Dedifferentiated amniotic fluid mesenchymal stem cell (primary cell): ENCODE data around the gene COL4A2.

Source experiments
- DNase-seq: peaks from one replicate; pipeline ENCODE4 v3.0.0-alpha.2; 2016; ENCODE audit errors: extremely low spot score

COL4A2 gene

DNA sequence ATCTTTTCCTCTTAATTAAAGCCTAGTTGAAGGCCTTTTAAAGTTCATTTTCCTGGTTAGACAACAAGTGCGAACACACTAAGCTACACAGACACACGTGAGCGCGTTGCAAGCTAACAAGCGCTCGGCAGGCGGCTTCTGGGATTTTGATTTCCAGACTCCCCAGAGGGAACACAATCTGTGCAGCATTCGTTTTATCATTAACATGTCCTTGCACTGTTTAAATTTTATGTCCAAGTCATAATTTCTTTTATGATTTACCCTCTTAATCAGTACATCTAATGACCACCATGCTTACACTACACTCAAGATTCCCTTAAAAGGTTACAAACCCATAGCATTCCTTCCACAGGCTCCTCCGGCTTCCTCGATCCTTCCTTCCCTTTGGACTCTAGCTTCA, 16.9 kb upstream of the COL4A2 start:
- no peak for DNase-seq

DNA sequence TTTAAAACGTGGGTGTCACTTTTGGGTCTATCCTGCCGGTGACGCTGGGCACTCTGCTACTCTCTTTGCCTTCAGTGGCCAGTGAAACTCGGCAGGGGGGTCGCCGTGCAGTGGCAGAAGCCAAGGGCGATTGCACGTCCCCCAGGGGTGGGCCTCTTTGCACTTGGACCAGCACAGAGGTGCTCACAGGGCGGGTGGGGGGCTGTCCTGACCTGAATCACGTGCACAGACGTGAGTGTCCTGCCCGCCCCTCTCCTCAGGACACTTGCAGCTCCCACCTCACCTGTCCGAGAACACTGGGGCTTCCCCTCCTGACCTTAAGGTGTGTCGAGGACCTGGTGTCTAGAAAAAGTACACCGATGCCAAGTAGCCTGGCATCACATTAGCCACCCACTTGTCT, 16.3 kb upstream of the COL4A2 start:
- DNase-seq: no peak

DNA sequence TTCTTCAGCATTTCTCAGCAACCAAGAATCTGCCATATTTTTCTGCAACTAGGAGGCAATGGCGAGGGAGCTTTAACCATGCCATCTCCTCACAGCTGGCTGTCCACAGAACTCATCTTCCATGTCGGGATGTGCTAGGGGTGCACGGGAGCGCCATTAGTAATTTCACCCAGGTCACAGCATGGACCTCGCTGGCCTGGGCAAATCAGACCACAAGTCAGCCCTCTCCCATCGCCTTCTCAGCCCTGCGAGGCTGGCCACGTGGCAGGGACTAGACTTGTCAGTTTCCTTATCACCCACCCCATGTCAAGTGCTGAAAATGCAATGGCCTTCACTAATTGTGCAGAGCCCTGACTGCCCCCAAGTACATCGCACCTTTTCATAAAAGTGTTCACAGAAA, 15.8 kb upstream of the COL4A2 start:
- DNase-seq: no peak

DNA sequence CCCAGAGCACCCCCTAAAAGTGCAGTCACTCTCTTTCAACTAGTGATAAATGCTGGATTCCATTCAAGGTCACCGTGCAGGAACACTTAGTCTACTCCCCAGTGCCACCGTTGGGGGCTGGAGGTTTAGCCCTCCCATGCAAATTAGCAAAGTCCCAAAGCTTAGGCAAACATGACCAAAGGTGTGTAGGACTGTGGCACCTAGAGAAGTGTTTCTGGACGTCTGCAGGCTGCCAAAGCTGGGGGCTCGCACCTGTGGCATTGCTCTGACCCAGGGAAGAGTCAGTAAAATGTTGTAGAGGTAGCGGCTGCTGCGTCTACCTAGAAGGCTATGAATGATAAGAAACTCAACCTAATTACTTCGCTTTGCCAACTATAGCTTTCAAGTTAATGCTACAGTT, 14.0 kb upstream of the COL4A2 start:
- no peak for DNase-seq

DNA sequence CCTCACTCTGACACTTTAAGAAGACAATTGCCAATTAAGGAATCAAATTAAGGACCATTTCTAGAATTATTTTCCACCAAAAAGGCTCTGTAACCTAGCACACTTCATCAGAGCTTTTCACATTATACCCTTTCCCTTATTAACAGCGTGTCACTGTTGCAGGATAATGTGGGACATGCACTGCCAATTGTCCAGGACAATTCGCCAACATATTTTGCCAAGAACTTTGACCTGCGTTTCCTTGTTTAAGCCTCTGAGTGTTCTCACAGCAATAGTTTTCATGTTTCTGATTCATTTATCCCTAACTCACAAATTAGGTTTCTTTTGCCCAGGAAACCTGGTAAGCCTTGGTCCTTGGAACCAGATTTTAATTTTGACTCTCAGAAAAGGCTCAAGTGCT, 13.4 kb upstream of the COL4A2 start:
- DNase-seq: no peak

DNA sequence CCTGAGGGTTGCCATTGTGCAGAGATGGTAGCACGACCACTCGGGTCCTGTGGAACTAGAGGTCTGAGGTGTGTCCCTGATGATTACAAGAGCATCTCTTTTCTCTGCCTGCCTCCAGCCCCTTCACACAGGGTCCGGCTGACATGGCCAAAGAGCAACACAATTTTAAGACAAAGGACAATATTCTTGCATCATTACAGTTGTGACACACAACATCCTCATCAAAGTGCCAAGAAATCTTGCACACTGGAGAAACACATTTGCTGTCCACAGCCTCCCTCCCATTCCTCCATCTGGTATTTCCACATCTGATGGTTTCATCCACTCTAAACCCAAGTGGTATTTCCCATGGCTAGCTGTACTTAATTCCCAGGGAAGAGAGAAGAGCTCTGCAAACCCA, 12.9 kb upstream of the COL4A2 start:
- no peak for DNase-seq

DNA sequence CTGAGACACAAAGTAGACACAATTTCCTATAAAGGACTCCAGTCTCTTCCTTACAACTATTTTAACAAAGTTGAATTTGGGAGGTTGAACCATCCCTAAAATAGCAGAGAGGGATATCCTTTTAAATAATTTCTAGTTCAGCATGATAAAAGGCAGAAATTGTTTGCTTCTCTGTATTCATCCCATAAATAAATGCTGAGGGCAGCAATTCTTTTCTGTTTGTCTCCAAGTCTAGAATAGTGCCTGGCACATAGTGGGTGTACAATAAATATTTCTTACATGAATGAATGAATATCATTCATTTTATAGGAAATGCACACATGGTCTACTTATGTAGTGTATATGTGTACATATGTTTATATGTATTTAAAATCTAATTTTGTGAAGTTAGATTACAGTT, 12.5 kb upstream of the COL4A2 start:
- DNase-seq: no peak

DNA sequence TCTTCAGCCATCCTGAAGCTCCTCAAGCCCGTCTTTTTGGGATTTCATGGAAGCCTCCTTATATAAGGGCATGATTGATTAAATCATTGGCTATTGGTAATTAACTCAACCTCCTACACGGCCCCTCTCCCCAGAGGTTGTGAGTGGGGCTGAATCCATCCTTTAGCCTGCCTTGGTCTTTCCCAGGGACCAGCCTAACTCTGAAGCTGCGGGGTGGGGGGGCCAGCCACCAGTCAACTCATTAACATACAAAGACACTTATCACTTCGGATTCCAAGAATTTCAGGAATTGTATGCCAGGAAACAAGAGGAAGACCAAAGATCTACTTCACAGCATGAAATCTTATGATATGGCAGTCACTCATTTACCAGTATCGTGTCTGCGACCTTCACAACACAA, 10.1 kb upstream of the COL4A2 start:
- no peak for DNase-seq

DNA sequence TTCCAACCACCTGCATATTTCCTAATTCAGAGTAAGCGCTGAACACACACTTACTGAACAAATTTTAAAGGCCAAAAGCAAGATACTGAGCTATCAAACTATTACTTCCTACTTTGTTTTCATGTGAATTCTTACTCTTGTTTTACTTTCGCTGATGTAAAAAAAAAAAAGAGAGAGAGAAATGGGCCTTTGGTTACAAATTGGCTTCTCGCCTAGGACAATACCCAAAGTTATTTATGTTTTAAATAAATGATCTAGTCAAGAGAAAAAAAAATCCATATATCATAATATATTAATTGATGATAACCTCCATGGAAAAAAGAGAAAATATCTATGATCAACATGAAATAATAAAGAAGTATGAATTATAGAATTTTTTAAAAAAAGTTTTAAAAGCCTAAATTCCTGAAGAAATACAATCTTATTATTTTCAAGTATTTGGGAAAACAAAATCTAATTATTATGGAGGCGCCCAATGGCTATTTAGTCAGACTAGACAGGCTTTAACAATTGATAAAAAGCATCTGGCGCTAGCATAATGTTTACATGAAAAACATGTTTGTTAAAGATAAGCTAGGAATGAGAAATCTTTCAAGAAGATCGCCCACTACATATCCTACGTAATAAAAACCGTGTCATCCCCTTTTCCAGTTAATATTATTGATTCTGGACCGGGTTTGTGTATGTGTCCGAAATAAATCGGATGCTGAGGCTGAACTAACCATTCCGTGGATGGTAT, 9.1 kb upstream of the COL4A2 start:
- no peak for DNase-seq

DNA sequence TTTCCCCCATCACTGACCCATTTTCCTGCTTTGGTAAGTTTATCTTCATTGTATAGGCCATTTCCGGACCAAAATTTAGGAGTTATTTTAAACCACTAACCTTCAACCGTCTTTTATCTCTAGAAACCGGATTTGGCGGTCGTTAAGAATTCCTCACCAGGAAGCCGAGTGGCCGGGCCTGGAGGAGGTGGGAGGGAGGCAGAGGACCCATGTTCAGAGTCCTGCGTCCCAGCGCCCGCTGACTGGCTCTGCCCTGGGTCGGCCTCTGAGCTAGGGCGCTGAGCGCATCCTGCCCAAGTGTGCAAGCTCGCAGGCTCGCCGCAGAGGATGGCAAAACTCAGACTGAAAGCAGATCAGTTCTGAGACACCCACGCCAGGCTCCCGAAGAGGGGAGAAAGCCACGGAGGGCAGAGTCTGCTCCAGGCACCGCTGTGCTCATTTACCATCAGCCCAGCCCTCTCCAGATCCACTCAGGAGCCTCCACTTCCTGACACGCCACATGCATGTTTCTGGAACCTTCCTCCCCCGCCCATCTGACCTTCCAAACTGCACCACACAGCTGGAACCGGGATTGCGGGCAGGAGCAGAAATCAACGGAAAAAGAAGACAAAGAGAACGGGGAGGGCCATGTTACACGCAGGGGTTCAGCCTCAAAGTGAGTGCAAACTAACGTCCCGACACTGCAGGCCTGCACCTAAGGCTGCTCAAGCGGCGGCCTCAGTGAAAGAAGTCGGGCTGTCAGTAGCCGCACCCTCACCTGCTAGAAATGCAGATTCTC, 8.4 kb upstream of the COL4A2 start:
- DNase-seq: no peak

DNA sequence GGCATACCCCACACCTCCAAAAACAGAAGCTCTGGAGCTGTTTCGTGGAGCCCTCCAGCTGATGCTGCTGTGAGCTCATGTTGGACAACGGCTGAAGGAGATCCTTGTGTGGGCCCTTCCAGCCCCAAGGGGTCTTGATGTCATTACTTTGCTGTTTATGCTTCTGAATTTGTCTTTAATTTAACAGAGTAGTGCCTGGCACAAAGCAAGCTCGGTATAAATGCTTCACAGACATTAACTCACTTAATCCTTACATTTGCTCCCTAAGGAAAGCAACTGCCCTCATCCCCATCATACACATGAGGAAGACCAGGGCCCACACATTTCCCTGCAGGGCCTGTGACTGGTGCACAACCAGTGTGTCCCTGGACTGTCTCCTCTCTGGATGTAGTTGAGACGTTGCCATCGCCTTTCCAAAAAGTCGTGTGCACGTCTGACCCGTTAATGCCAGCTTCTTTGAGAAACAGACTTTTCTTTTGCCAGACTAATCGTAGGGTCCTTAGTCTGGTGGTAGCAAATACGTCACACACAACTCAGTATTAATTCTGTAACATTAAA, 7.7 kb upstream of the COL4A2 start:
- no peak for DNase-seq

DNA sequence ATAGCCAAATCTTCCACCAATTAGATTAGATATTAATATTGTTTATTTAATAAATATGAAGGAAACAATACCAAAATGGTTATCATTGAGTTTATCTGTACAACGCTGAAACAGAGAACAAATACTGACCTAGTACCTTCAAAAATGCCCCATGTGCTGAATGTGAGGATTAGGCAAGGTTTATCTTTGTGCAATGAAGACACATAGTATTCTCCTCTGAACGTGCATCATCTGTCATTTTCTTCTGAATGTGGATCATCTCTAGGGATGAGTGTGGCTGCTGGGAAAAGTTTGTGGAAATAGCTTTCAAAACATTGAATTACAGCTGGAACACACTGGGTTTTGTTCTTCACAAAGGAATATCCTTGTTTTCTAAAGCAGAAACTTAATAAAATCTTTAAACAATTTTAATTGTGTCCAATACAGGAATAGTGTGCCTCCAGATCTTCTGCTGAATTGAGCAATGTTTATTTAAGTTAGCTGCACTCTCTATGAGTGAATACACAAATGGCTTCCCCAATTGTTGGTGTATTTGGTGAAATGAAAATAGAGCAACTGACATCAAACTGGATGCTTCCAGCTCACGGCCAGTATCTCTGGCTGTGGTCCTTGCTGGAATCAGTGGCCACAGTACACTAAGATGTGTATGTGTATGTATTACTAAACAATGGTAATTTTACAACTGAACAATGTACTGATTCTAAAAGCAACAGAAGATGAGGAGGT, 6.8 kb upstream of the COL4A2 start:
- DNase-seq: no peak

DNA sequence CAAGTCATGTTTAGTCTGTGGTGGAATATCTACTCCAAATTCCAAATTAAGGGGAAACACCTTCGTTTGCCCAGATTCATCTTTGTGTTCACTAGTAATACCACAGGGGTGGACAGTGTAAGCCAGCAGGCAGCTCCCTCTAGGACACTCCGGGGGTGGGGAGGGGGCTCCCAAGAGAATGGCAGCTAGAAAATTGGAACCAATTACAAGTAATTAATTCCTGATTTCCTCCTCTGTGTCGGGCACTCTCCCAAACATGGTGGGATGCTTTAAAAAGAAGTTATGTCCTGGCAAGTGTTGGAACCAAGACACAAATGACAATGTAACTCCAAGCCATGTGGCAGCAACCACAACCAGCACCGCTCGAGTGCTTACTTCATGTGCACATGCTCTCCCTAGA, 6.0 kb upstream of the COL4A2 start:
- DNase-seq: no peak

DNA sequence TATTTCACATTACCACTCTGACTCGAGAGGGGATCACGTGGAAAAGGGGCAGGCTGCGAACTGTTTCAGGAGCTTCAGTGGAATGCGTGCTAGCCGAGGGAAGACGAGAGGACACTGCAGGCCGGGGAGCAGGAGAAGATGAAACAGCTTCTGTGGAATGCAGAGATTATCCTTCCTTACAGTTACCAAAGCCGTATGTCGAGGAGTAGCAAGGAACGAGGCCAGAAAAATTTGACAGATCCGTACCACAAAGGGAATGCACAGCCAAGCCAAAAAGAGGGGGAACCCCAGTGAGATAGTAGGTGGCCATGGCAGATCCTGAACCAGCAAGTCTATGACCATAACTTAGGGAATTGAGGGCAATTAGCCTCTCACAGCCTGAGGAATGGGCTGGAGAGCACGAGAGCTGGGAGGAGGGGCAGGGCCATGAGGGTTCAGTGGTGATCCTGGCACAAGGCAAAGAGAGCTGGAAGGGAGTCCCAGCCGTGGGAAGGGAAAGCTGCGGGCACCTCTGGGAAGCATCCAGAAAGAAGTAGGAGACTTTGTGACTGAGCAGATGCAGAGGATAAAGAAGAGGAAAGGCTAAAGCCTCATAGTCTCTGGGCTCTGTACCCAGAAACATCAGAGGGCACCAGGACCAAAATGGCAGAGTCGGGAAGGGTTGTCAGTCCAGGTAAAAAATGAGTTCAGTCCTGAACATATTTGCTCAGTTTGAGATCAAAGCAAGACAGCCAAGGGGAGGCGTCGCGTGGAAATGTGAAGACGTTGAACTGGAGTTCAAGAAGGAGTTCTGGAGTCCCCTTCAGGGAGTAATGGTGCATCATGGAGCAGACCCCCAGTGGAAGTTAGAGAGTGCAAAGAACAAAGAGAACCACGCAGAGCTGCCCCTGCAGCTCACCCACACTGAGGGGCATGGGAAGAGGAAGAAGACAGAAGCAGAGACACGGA, 5.2 kb upstream of the COL4A2 start:
- peak; percentile 65 for DNase-seq

DNA sequence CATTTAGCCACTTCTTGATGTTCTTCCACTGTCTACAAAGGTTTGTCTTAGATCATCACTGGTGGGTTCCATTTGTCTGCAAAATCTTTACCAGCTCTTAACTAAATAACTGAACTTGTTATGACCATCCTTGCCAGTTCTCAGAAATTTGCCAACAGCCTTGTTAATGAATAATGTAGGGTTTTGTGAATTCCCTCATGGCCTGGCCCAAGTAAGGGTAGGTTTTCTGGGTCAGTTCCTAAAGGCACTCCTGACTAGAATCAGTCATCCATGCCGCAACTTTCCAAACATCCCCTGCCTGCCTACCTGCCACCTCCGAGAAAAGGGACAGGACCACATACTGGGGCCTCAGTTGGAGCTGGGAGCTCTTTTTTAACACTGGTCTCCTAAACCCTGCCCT, 4.1 kb upstream of the COL4A2 start:
- DNase-seq: no peak

DNA sequence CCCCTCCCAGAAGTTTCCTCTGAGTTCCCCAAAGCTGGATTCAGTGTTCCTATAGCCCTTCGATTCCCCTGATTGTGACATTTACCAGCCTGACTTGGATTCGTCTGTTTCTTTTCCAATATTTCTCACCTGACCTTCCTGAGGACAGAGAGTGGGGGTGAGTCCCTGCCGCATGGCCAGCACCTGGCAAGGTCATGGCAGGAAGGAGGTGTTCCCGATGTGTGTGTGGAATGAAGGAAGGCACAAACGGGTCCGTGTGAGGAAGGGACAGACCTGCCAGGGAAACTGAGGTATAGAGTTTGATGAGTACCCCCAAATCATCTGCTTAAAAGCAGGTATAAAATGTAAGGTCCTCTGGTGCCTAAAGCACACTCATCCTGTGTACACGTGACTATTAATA, 3.4 kb upstream of the COL4A2 start:
- DNase-seq: no peak

DNA sequence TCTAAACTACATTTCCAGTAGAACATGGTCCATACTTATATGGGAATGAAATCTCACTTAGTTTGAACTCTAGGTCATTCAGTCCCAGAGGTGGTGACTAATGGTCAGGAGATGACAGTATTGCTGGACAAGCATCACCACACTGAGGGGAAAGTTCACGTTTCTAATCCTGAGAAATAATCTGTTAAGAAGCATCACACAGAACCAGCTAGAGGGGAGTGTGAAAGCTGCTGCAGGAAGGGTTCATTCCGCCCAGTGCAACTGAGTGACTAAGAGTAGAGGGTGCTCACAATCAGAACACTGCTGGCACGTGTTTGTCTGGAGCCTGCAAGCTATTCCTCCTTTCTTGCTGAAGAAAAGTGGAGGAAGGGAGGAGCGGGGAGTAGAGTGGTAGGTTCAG, 2.8 kb upstream of the COL4A2 start:
- DNase-seq: no peak

DNA sequence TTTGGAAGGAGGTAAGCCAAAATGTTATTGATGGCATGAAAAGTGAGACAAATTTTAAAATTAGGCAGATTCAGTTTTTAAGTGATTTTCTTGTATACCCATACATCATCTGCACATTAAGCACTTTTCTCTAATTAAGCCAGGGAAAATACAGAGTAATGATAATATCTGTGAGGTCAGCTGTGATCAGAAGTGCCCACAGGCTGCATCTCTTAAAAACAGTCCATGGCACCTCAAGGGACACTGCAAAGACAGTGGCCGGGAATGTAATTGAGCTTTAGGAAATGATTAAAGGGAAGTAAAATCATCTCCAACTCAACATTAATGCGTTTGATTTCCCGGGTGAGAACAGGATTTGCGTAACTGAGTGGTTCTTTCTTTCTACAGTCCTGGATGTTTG, 2.1 kb upstream of the COL4A2 start:
- no peak for DNase-seq

DNA sequence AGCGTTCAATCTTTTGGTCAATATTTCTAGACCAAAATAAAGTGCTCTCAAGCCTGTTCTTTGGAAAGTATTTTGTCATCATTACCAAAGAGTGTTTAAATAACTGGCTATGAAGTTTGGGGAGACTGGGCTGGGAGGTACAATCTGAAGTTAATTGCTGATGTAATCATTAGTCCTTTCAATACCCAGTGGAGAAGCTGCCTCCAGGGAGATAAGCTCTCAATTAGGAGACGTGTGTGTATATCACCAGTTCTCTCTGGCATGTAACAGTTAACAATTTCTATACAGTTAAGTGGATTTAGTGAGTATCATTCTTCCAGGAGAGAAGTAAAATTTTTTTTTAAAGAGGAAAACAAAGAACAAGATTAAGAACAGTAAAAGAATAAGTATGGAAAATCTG, 1.5 kb upstream of the COL4A2 start:
- DNase-seq: no peak

DNA sequence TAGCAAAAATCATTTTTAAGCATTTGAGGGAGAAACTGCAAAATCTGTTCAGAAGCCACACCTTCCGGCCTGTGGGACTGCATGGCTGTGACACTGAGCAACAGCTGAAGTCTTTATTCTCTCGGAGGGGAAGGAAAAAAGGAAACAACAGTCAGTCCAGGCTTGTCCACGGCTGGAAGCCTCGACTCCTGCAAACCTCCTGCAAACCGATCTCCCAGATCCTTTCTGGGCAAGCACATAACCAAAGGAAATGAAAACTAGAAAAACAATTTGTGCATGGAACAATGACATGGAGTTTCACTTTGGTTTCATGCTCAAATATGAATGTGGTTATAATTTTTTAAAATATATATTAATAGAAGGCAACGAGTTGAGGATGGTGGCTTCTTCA, 1.1 kb upstream of the COL4A2 start:
- no peak for DNase-seq

DNA sequence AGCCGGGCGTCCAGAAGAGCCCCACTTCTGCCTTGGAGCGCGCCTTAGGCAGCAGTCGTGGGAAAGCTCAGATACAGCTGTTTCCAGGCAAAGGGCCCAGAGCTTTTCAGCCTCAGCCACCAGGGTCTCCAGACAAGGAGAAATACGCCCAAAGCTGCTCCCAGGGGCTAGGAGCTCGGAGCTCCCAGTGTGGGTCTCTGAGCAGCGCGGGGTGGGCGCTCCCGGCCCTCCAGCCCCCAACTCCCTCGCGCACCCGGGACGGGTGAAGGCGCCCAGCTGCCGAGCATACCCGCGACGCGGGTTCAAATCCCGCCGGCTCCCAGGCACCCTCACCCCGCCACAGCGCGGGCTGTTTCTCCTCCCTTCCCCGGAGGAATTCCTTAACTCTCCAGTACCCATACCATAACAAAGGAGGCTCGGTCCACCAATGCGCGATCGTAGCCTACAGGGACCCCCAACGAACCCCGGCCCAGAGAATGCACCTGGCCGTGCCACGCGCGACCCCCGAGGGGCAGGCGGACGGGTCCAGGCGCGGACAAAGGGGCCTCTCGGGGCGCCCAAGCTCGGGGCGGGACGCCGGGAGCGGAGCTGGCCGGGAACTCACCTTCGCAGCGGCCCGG, 634 bp upstream of the COL4A2 start:
- DNase-seq: no peak
